ENCODE measurements around the gene GABARAP.

GABARAP gene

DNA sequence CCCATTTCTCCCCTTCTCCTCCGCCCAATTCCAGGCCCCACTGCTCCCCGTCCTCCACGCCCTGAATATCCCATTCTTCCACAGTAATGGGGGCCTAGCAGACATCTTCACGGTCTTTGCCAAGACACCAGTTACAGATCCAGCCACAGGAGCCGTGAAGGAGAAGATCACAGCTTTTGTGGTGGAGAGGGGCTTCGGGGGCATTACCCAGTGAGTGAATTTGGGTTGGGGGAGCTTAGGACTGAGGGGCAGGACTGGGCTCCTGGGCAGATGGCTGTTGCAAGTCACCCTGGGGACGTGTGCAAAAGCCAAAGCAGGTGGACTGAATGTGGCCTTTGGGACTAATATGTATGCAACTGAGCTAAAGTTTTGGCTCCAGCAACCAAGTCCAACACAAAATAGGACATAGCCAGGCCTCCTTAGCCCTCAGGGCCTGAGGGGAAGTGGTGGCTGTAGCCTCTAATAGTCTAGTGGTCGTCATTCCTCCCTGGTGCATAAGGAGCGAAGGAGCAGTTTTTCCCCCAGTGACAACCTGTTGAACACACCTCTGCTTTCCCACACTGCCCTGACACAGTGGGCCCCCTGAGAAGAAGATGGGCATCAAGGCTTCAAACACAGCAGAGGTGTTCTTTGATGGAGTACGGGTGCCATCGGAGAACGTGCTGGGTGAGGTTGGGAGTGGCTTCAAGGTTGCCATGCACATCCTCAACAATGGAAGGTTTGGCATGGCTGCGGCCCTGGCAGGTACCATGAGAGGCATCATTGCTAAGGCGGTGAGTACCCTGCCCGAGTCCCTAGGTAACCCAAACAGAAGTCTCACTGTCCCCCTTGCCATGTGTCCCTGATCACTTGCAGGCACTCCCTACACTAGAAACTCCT lies 19.9 kb downstream of the GABARAP start:
- DNase-seq (ENCODE audit: low read depth), result no peak

DNA sequence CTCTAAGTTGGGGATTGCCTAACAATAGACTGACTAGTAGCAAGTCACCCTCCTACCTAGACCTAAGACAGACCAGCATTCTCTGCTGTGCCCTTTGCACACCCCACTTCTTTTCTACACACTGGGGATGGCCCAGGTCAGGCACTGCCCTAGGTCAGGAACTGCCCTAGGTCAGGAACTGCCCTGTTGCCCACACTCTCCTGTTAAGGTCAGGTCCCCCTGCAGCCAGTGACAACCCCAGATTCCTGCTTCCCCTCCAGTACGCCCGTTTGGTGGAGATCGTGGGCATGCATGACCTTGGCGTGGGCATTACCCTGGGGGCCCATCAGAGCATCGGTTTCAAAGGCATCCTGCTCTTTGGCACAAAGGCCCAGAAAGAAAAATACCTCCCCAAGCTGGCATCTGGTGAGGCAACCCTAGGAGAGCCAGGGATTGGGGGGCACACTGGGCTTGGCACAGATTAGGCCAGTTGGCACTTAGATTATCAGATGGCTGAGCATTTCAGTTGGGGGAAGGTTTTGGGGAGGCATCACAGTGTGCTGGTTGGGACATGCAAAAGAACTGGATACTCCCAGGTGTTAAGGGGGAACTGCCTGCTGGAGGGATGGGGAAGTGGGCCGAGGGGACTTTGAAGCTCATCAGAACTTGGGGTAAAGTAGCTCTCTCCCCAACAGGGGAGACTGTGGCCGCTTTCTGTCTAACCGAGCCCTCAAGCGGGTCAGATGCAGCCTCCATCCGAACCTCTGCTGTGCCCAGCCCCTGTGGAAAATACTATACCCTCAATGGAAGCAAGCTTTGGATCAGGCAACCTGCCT lies 20.8 kb downstream of the GABARAP start:
- no peak for DNase-seq (ENCODE audit: low read depth)

DNA sequence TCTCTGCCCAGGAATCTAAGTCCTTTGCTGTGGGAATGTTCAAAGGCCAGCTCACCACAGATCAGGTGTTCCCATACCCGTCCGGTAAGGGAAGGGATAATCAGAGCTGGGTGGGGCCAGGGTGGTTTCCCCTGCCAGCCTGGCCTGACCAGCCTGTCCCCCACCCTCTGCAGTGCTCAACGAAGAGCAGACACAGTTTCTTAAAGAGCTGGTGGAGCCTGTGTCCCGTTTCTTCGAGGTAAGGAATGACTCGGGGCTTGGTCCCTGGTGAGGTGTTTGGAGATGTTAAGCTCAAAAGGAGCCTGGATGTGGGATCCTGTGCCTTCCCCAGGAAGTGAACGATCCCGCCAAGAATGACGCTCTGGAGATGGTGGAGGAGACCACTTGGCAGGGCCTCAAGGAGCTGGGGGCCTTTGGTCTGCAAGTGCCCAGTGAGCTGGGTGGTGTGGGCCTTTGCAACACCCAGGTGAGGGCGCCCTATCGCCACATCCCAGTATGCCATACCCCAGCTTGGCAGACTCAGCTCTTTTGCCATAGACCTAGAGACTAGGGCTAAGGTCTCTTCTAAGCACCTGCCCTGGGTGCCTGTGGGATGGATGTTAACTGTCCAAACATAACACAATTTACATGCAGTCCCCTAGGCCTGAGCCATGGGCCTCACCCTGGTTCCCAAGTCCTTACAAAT lies 21.5 kb downstream of the GABARAP start:
- DNase-seq (ENCODE audit: low read depth), result peak; percentile 45

DNA sequence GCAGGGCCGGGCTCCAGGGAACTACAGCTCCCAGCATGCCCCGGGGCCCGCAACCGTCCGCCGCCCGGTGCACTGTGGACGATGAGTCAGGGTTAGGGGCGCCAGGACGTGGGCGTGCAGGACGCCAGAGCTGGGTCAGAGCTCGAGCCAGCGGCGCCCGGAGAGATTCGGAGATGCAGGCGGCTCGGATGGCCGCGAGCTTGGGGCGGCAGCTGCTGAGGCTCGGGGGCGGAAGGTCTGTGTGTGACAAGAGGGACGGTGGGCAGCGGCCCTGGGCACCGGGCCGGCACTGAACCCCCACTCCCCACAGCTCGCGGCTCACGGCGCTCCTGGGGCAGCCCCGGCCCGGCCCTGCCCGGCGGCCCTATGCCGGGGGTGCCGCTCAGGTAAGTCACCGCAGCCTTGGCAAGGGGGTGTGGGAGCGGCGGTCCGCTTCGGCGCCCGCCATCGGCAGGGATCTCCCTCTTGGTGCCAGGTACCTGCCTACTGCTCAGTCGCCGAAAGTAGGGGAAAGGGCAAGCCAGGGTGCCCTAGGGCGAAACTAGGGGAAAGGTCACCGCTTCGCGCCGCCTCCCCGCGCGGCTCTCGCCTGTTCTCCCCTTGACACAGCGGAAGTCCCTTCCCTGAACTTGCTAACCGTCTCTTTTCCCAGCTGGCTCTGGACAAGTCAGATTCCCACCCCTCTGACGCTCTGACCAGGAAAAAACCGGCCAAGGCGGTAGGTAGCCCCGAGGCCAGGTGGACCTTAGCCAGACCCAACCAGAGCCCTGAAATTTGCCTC lies 22.2 kb downstream of the GABARAP start, which contains the start of the genes ACADVL and DLG4:
Gene ACADVL, plus strand, starts transcription at position 127 of the 781 bp plus-strand sequence. Its CDS starts 47 bp downstream, at position 174.
Gene DLG4, minus strand, starts transcription at position 25 of the 781 bp plus-strand sequence.
- DNase-seq (ENCODE audit: low read depth), result peak; percentile 60

DNA sequence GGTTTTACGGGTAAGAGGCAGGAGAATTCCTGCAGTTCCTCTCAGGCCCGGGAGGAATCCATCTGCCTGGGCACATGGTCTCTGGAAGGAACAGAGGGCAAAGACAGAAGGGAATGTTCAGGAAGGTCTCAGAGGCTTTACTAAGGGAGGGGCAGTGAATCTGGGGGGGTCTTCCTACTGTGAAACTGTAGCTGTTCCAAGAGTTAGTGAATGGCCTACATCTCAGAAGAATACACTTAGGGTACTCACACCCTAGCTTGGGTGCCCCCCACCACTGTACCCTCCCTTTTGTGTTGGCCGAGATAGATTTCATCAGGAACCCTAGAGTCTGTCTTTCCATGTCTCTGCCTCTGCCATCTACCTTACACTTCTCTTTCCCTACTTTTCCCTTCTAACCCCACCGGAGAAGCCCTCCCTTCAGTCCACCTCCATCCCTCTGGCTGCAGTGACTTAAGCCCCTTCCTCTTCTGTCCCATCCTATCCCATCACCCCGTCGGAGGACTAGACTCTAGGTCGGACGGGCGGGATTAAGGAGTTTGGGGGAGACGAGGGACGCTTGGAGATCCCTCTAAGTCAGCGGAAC lies 22.9 kb downstream of the GABARAP start:
- no peak for DNase-seq (ENCODE audit: low read depth)

DNA sequence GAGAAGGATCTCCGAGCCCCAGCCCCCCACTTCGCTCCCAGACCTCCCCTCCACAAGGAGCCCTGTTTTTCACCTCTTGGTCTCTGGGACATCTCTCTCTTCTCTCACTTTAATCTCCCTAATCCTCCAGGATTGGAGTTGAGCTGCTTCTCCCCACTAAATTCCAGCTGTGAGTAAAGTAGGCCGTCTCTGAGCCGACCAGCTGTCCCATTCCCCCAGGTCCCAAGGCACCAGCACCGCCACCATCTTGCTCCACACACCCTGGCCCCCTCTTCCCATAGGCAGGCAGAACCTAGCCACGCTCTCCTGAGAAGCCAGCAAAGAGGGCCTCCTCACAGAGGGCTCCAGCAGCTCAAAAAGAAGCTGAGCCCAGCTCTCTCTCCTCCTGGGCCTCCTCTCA lies 23.5 kb downstream of the GABARAP start:
- DNase-seq (ENCODE audit: low read depth), result no peak

DNA sequence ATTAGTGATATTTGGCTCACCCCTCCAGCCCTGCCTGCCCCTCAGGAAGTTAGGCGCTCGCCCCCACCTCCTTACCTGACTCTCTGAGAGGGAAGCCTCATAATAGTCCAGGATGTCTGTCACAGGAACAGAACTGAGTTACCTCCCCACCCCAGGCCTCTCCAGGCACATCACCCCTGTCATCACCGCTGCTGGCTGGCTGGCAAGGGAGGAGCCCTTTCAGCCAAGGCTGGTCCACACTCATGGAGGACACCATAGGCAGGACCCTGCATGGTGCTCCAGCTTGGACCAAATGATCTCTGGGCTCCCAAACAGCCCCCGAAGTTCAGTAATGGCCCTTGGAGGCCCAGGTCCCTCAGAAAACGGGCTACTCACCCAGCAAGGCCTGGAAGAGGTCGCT lies 24.1 kb downstream of the GABARAP start:
- no peak for DNase-seq (ENCODE audit: low read depth)

DNA sequence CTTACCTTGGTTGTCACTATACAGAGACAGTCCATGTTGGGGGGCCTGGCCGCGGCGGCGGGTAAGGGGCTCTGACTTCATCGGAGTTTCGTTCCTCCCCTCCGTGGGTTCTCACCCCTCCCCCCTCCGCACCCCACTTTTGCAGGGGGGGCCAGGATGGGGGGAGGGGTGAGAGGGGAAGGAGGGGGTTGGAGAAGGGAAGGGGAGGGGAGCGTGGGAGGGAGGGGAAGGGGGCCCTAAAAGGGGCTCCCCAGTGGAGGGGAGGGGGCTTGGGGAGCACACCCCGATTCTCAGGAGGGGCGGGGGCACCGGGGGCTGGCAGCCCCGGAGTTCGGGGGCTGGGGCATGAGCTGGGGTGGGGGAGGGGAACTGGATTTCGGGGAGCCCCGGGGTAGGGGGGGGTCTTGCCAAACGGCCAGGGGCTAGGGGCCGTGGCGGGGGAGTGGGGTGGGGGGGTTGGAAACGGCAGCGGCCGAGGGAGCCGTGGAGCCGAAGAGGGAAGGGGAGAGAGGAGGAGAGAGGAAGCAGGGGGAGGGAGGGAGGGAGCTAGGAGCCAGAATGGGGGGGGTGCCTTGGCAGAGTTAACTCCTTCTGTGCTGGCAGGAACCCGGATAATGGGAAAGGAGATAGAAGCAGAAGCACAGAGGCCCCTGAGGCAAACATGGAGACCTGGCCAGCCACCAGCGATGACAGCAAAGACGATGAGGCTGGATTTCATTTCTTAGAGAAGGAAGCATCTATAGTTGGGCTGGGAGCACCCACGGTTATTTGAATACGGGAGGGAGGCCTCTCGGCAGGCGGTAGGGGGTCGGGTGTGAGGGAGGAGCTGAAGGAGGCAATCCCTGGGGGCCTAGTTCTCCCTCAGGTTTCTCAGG lies 24.9 kb downstream of the GABARAP start:
- DNase-seq (ENCODE audit: low read depth), result no peak

DNA sequence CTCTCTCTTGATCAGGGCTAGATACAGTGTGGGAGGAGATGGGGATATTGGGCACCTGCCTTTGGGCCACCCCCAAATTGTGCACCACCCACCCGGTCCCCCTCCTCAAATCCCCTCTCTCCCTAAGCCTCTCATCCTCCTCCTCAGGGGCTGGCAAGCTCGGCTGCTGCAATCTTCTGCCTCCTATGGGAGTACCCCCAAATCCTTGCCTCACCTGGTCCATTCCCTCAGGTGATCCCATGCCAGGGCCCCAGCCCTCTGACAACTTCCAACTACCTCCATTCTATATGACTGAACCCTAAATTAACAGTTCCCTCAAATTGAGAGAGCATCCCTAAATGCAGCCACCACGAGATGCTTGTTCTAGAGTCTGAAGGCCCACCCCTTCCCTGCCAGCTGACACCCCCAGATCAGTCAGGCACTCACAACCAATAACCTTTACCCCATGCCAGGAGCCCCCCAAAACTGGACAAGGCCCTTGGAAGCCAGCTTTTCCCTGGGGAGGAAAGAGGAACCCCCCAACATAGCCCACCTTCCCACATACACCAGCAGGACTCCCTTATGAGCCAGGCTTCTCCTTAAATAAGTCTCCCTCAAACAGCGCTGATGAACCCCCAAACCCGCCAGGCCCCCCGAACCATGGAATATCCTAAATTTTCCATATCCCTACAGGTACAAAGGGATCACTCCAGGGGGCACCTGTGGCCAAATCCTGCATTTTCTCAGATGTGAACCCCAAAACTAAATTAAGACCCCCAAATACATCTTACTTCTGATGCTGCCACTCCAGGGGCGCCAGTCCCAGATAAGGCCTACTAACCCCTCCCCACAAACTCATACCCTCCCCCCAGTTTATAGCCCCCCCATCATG lies 25.8 kb downstream of the GABARAP start:
- DNase-seq (ENCODE audit: low read depth), result no peak

DNA sequence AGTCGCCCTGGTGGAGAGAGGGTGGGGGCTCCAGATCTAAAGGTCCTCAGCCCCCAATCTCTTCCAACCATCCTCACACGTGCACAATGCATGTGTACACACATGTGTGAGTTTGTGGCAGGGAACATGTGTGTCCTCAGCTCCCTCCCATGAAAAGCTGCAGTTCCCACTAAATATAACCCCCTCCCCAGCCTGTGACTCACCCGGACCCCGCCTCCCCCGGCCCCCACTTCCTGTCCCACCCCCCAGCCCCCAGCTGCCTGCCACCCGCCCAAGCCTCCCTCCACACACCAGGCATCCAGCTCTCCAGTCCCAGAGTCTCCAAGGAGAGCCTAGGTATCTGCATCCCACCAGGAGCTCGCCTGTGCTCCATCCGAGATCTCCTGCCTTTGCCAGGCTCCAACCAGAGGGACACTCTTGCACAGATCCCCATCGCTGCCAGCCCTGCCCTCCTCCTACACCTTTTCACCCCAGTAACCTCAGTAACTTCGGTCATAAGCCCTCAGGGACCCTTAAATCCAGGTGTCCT lies 26.5 kb downstream of the GABARAP start:
- no peak for DNase-seq (ENCODE audit: low read depth)

DNA sequence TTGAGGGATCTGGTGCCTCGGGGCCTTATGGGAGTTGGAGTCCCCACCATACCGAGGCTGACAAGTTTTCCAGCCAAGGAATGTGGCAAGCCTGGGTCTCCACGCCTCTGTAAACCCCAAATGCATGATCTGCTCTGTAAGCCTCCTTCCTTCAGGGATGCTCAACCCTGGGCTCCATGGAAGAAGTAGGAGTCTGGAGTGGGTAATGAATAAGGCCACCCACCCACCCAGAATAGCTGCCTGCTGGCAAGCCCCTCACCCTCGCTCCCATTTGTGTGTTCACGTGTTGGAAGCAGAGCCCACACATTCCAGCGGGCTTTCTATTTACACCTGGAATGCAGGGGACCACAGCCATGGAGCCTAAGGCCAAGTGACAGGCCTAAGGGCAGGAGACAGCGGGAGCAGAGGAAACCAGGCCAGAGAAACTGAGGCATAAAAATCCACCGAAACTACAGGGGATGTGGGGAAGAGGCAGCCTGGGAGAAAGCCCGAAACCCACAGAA lies 27.1 kb downstream of the GABARAP start:
- DNase-seq (ENCODE audit: low read depth), result no peak

DNA sequence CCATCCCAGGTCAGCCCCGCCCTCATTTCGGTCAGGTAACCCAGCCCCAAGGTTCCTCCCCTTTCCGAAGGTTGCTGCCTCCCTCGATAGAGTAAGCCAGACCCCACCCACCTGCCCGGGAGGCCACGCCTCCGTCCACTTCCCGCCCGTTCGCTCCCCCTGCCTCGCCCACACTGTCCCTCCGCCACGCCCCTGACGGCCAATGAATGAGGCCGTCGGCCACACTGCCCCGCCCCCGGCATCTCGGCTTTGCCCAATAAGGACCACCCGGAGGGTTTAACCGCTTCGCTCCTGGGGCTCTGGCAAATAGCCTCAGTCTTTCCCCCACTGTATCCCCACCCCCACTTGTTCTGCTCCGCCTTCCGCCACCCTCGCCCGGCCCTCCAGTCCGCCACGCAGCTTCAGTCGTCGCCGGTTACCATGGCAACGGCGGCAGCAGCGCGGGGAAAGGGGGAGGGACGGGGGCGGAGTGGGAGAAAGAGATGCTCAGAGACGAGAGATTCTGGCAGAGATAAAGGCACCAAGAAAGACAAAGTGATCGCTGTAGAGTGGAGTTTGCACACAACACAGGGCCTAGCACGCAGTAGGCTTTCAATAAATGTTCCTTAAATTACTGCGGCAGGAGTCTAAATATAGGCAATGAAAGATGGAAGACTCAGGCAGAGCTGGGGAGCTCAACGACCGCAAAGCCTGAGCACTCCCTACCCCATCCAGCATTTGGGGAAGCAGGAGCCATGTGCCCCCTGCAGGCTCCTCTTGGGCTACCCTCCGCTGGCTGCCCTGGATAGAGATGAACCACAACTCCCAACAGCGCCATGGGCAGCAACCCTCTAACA lies 27.7 kb downstream of the GABARAP start:
- peak; percentile 99 for DNase-seq (ENCODE audit: low read depth)

DNA sequence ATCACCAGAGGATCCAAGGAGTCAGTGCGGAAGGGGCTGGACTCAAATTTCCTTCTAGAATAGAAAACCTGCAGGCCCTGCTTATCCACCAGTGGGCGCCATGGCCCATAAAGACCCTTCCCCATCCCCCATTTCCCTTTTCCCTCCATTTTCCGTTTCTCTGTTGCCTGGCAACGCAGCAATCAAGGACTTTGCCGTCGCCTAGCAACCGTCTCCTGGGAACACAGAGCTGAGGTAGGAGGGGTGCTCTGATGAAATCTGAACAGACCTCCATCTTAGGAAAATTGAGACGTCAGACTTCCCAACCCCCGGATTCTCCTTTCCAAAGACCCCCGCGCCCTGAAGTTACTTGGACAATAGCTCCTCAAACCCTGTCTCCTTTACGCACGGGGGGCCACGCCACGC lies 28.4 kb downstream of the GABARAP start:
- peak; percentile 40 for DNase-seq (ENCODE audit: low read depth)

DNA sequence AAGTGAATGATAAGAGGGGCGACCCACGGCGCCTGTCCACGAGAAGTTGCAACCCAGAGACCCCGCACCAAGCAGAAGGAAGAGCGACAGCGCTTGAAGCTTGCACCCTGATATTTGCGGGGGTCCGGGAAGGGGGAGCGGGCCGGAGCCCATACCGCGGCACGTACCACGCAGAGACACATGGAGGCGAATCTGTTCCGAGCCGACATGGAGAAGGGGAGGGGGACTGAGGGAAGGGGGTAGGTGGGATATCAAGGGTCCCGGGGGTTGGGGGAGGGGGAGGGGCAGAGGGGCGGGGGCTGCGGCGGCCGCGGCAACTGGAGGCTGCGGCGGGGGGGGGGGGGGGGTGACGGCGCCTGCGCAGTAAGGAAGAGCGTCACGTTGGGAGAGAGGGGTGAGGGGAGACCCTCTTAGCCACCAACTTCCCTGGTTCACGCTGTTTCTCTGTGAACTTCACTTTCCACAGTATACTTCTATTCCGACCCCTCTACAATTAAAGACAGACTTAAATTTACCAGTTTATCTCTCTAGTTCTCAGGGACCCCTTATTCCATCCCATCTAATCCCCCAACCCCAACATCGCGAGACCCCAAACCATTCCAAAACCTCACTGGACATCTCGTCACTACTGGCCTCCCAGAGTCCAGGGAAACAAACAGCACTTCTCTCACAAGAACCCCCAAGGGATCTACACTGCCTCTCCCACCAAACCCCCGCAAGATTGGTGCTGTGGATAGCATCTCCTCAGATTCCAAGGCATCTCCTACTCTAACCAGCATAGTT lies 30.6 kb downstream of the GABARAP start:
- no peak for DNase-seq (ENCODE audit: low read depth)

DNA sequence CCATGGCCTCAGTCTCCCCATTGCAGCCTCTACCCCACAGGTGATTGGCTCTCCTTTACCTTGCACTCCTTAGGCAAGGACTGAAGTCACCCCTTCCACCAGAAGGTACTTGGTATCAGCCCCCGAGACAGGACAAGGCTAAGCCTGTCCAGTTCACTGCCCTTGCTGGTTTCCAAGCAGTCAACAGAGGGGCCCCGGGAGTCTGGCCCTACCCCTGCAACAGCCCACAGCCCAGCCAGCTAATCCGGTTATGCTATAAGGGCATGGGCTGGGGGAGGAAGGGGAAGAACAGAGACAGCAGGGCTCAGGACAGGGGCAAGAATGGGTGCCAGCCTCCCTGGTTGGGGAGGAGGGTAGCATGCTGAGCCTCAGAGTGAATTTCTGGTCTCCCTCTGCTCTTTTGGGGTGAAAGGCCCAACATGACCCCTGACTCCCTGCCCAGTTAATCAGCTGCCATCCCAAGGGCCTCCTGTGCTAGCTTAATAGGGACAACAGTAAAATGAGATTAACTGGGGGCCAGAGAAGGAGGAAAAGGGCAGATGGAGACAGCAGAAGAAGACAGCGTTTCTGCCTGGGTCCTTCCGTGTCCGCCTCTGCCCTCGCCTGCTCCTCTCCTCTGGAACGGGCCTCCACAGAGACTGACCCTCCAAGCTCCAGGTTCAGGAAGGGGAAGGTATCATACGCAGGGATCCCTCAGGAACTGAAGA lies 33.3 kb downstream of the GABARAP start:
- no peak for DNase-seq (ENCODE audit: low read depth)

DNA sequence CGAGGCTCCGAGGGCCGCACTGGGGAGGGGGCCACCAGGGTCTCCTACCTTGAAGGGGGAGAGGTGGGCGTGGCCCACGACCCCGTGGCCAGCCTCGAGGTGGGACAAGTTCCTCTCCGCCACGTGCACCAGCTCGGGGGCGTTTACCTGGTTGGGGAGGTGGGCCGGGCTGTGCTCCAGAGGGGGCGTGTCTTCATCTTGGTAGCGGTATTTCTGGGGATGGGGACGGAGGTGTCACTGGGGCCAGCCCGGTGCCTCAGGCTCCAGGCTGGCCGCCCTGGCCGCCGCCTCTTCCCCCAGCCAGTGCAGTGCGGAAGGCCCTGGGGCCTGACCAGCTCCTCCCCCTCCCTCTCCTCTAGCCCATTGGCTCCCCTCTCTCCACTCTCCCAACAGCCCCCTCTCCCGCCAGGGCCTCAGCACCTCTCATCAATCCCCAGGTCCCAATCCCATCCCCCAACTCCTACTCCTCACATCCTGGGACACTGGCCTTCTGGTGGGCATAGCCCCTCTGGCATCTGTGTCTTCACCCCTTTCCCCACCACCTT lies 34.1 kb downstream of the GABARAP start:
- no peak for DNase-seq (ENCODE audit: low read depth)
